ENCODE data around the gene NXPH3.

NXPH3 gene

DNA sequence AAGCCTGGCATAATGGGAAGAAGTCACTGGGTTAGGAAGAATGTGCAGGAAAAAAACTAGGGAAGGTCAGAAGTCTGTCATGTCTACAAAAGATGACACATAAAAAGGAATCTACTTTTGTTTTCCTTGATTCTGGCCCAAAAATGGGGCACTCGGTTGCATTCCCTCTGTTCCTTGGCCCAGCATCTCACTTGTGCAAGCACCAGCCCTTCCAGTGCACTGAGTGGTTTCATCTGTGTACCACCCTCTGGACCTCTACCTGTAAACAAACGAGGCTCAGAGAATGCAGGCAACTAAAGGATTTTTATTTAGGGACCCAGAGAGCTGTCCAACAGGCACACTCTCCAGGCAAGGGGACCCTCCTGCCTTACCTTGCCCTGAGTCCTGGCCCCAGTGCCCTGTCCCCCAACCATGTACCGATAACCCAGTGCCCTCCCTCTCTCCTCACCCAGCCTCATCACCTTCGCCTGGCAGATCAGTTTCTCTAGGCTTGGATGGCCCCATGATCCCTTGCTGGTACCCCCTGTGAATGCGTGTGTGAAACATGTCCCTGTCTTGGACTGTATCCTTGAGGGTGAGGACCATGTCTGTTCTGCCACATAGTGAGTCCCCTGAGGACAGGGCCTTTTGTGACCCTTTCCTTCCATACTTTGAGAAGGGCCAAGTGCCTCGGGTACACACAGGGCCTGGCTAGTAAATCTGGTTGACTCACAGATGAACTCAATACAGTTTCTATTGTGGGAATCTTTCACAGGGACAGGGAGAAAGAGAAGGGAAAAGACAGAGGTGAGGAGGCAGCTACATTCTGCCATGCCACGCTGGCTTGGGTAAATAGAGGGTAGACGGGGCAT, 13.3 kb downstream of the NXPH3 start:
- Histone ChIP-seq H3K9me3 (no peaks in the 10 kb centered on the region), H4K20me1 (no peaks in the 10 kb centered on the region), H3K9ac (no peak overlapping the region), H3K27ac (no peak overlapping the region), H3K4me2 (no peak overlapping the region), H3K36me3 (peaks cover 27% of the 10 kb centered on the region), H3K4me3 (no peak overlapping the region), H3K4me1 (no peaks in the 10 kb centered on the region), H3K27me3 (no peaks in the 10 kb centered on the region)
- no peak for TF ChIP-seq Cebpa-rat (IDR thresholded peaks at IDR 0.05)

GRCh38 chr17:49589577-49589927, 13.9 kb downstream of the NXPH3 start:
- peaks cover 33% of the 10 kb centered on the region for H3K36me3 ChIP-seq
- H3K4me1 ChIP-seq = no peaks in the 10 kb centered on the region
- no peaks in the 10 kb centered on the region for H4K20me1 ChIP-seq
- no peak overlapping the region for H3K27ac ChIP-seq
- no peak overlapping the region for H3K4me3 ChIP-seq
- TF ChIP-seq Cebpa-rat (IDR thresholded peaks at IDR 0.05) = no peak
- no peak overlapping the region for H3K4me2 ChIP-seq
- no peaks in the 10 kb centered on the region for H3K27me3 ChIP-seq
- no peaks in the 10 kb centered on the region for H3K9me3 ChIP-seq
- no peak overlapping the region for H3K9ac ChIP-seq

DNA sequence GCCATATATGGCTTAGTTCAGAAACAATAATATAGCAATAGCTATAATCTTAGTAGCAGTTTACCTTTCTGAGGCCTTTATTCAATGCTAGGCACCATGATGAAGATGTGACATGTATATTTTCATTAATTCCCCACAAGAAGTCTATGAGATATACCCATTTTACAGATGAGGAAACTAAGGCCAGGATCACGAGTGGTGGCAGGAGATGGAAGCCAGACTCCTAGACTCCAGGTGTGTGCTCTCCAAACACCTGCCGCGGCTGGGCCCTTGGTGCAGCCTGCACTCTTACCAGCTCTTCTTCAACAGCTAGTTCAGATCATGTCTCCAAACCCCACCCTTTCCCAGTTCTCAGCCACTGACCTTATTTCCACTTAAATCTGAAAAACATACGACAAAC, 15.2 kb downstream of the NXPH3 start:
- Histone ChIP-seq H3K4me3 (no peak overlapping the region), H3K27me3 (no peaks in the 10 kb centered on the region), H3K4me2 (no peak overlapping the region), H3K9ac (no peak overlapping the region), H3K27ac (no peak overlapping the region), H4K20me1 (no peaks in the 10 kb centered on the region), H3K36me3 (peaks cover 46% of the 10 kb centered on the region), H3K4me1 (no peaks in the 10 kb centered on the region), H3K9me3 (no peaks in the 10 kb centered on the region)
- no peak for TF ChIP-seq Cebpa-rat (IDR thresholded peaks at IDR 0.05)

DNA sequence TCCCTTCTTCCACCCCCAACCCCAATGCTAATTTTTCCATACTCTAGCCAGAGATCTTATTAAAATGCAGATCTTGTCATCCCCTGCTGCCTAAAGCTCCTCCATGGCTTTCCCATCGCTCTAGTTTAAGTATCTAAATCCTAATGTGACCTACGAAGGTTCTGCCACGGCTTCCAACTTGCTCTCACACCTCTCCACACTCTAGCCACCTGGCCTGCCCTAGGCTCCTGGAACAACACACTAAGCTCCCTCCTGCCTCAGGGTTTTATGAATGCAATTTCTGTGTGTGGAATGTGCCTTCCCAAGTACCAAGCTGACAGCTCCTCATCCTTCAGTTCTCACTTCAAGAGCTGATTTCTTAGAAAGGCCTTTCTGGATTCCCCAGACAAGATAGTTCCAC, 16.6 kb downstream of the NXPH3 start:
- no peak for TF ChIP-seq Cebpa-rat (IDR thresholded peaks at IDR 0.05)
- H3K4me2 ChIP-seq = no peak overlapping the region
- no peaks in the 10 kb centered on the region for H3K9me3 ChIP-seq
- no peak overlapping the region for H3K27ac ChIP-seq
- no peaks in the 10 kb centered on the region for H3K27me3 ChIP-seq
- no peaks in the 10 kb centered on the region for H4K20me1 ChIP-seq
- peaks cover 60% of the 10 kb centered on the region for H3K36me3 ChIP-seq
- no peak overlapping the region for H3K4me3 ChIP-seq
- no peak overlapping the region for H3K9ac ChIP-seq
- H3K4me1 ChIP-seq = no peaks in the 10 kb centered on the region

- H3K36me3 ChIP-seq = peaks cover 91% of the 10 kb centered on the region
- no peak overlapping the region for H3K4me2 ChIP-seq
- no peak overlapping the region for H3K4me3 ChIP-seq
- H3K9me3 ChIP-seq = no peaks in the 10 kb centered on the region
- no peak overlapping the region for H3K27ac ChIP-seq
- no peak overlapping the region for H3K9ac ChIP-seq
- no peak for TF ChIP-seq Cebpa-rat (IDR thresholded peaks at IDR 0.05)
- no peaks in the 10 kb centered on the region for H3K4me1 ChIP-seq
- no peaks in the 10 kb centered on the region for H3K27me3 ChIP-seq
- no peaks in the 10 kb centered on the region for H4K20me1 ChIP-seq
Measured at GRCh38 chr17:49595328-49595727, 19.7 kb downstream of the NXPH3 start.

DNA sequence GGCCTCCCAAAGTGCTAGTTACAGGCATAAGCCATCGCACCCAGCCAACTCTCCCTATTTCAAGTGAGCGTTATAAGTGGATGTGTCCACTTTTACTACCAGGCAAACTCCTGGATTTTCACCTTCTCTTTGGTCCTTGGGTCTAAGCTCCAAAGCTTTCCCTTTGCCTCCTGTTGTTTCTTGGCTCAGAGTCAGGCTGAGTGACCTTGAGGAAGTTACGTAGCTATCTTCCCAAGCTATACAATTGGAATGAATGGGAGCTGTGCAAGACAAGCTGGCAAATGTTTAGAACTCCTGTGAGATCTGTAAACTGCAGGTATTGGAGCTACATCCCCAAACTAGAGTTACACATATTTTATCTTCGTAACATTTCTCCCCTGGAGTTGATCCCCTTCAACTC, 20.3 kb downstream of the NXPH3 start:
- no peaks in the 10 kb centered on the region for H3K4me1 ChIP-seq
- H3K9ac ChIP-seq = no peak overlapping the region
- no peaks in the 10 kb centered on the region for H4K20me1 ChIP-seq
- no peak for TF ChIP-seq Cebpa-rat (IDR thresholded peaks at IDR 0.05)
- no peak overlapping the region for H3K4me2 ChIP-seq
- no peak overlapping the region for H3K27ac ChIP-seq
- no peaks in the 10 kb centered on the region for H3K9me3 ChIP-seq
- H3K4me3 ChIP-seq = no peak overlapping the region
- H3K36me3 ChIP-seq = peaks cover 95% of the 10 kb centered on the region
- no peaks in the 10 kb centered on the region for H3K27me3 ChIP-seq

DNA sequence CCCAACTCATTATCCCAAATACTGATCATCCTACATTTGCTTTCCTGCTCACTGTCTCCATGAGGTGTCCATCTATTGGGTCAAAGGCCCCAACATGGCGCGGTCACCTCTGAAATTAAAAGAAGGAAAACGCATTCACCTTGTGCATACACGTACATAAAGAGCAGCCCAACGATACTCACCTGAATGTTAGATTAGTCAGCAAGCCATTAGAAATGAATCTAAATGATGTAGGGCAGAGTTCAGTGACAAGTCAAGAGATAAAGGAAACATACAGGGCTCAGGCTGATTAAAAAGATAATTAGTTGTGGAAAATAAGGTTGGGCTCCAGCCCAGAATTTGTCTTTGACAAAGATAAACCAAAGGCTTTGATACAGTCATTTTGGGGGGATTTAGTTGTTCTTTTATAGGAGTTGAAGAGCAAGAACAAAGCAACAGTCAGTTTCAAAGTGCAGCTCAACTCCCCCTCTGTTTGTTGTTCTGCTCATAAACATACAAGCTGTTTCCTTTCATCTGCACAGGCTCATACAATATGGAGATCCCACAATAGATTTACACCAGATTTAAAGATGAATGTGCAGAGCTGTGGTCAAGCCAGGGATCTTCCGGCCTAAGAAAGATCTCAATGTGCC, 21.1 kb downstream of the NXPH3 start:
- TF ChIP-seq Cebpa-rat (IDR thresholded peaks at IDR 0.05) = no peak
- H3K36me3 ChIP-seq = peaks cover 96% of the 10 kb centered on the region
- H3K4me2 ChIP-seq = no peak overlapping the region
- no peak overlapping the region for H3K4me3 ChIP-seq
- no peak overlapping the region for H3K9ac ChIP-seq
- no peak overlapping the region for H3K27ac ChIP-seq
- H3K27me3 ChIP-seq = no peaks in the 10 kb centered on the region
- H3K9me3 ChIP-seq = no peaks in the 10 kb centered on the region
- no peaks in the 10 kb centered on the region for H3K4me1 ChIP-seq
- no peaks in the 10 kb centered on the region for H4K20me1 ChIP-seq

DNA sequence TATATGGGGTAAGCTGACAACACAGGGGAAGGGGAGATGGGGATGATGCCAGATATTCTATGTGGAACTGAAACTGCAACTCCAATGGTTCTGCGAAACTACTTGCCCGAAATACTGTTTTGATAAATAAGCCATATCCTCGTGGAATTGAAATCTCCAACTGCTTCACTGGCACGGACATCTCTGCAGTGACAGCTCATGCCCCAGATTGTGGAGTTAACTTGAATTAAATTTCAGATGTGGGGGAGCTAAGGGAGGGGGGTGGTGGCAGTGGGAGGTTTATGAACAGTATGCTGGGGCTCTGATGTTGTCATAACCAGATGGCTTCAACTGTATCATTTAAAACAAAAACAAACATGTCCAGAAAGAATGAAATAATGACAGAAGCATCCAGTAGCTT, 21.8 kb downstream of the NXPH3 start:
- Histone ChIP-seq H3K4me1 (no peaks in the 10 kb centered on the region), H3K36me3 (peaks cover 100% of the 10 kb centered on the region), H4K20me1 (no peaks in the 10 kb centered on the region), H3K4me2 (no peak overlapping the region), H3K27me3 (no peaks in the 10 kb centered on the region), H3K9ac (no peak overlapping the region), H3K9me3 (no peaks in the 10 kb centered on the region), H3K27ac (no peak overlapping the region), H3K4me3 (no peak overlapping the region)
- TF ChIP-seq Cebpa-rat (IDR thresholded peaks at IDR 0.05) = no peak

DNA sequence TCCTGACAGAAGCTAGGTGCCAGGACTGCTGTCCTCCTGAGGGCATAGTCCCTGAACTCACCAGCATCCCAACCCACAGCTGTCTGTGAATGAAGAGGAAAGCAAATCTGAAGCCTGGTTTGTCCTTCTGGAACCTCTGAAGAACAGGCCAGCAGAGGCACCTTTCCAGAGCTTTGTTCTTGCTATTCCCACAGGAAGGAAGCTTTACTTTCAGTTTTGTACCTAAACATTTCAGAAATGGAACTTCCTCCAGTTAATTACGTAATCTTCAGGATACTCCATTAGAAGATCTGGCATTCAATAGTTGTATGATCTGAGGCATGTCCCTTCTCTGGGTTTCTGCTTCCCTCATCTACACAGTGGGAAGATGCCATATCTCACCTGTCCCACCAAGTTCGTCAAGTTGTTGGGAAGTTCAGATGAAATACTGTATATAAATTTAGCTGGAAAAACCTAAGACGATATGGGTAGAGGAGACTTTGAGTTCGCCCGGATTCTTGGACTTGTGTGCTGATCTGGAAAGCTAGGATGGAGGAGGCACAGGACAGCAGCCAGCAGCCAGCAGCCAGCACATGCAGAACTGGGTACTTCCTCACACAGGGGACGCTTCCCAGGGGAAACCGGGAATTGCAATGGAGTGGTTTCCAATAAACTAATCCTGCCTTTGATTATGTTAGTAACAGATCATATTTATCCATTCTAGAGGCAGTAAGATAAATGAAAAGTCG, 22.4 kb downstream of the NXPH3 start:
- H3K27me3 ChIP-seq = no peaks in the 10 kb centered on the region
- peaks cover 100% of the 10 kb centered on the region for H3K36me3 ChIP-seq
- H3K4me3 ChIP-seq = no peak overlapping the region
- TF ChIP-seq Cebpa-rat (IDR thresholded peaks at IDR 0.05) = 0 out of 2 replicates have a peak, but pooled peaks have one; percentile 8
- no peak overlapping the region for H3K4me2 ChIP-seq
- no peak overlapping the region for H3K27ac ChIP-seq
- no peak overlapping the region for H3K9ac ChIP-seq
- no peaks in the 10 kb centered on the region for H3K9me3 ChIP-seq
- peaks cover 4% of the 10 kb centered on the region for H3K4me1 ChIP-seq
- no peaks in the 10 kb centered on the region for H4K20me1 ChIP-seq

- H3K9ac ChIP-seq = no peak overlapping the region
- TF ChIP-seq Cebpa-rat (IDR thresholded peaks at IDR 0.05) = no peak
- no peaks in the 10 kb centered on the region for H3K9me3 ChIP-seq
- no peak overlapping the region for H3K4me3 ChIP-seq
- H3K36me3 ChIP-seq = peaks cover 100% of the 10 kb centered on the region
- H3K27me3 ChIP-seq = no peaks in the 10 kb centered on the region
- no peaks in the 10 kb centered on the region for H4K20me1 ChIP-seq
- H3K4me2 ChIP-seq = no peak overlapping the region
- H3K4me1 ChIP-seq = peaks cover 13% of the 10 kb centered on the region
- no peak overlapping the region for H3K27ac ChIP-seq
Measured at GRCh38 chr17:49598918-49599317, 23.2 kb downstream of the NXPH3 start.

All from BLaER1 (cell line).